Measurements from ENCODE around the gene BET1.
"Not testable (repeated sequence)": the region's sequence is repeated elsewhere in the genome, so short reads cannot be mapped to it uniquely, and the experiment has no call there.

Gene BET1, protein sequence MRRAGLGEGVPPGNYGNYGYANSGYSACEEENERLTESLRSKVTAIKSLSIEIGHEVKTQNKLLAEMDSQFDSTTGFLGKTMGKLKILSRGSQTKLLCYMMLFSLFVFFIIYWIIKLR

DNA sequence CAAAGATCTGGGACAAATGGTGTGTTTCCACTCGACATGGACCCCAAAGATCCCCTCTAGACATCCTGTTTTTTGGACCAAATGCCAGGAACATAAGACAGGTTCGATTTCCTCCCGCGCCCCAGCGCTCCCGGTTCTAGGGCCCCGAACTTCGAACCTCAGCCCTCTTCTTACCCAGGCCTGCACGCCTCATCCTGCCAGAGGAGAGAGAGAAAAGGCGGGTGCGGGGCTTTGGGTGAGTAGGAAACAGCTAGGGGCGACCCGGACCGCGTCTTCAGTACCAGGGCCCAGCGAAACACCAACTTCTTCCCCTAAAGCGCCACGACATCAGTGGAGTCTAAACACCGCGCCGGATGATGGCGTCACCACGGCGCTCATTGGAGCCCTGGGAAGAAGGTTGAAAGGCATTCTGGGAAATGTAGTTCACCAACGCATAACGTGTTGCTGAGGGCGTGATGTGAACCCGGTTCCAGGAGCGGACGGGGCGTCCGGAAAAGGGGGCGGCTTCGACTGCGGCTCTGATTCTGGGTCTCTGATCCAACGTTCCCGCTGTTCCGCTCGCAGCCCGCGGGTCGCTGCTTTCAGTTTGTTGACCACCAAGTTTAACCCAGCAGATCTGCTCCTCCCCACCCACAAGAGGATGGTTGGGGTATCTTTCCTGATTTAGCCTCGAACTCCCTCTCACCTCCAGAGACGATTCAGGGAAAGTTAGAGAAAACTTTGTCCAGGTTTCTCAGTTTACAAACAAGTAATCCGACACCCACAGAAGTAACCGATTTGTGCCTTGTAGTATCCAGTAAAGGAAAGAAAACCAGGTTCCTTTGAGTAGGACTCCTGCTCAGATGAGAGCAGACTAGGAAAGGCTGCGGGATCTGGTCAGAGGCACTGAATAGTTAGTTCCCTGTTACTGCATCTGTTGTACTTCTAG lies at the start of gene BET1:
BET1 (minus strand) TSS at position 332 of the 928 bp plus-strand sequence; CDS start at position 193, 139 bp downstream.
- DNase-seq, result peak; percentile 97

DNA sequence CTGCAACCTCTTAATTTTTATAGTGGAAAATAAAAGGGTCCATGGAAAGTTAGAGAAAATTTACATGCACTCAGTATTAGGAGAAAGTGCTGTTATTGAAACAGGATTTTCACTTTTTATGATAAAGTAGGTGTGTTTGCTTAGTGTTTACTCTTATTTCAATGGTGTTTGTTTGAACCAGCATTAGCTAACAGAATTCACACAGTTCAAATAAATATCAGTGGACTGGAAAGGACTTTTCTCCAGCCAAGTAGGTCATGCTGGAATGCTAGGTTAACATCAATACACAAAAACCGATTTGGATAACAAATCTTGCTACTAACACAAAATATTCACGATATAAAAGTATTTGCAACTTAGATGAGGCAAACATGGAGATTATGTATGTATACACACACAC lies 49.4 kb upstream of the BET1 start:
- DNase-seq, result no peak

DNA sequence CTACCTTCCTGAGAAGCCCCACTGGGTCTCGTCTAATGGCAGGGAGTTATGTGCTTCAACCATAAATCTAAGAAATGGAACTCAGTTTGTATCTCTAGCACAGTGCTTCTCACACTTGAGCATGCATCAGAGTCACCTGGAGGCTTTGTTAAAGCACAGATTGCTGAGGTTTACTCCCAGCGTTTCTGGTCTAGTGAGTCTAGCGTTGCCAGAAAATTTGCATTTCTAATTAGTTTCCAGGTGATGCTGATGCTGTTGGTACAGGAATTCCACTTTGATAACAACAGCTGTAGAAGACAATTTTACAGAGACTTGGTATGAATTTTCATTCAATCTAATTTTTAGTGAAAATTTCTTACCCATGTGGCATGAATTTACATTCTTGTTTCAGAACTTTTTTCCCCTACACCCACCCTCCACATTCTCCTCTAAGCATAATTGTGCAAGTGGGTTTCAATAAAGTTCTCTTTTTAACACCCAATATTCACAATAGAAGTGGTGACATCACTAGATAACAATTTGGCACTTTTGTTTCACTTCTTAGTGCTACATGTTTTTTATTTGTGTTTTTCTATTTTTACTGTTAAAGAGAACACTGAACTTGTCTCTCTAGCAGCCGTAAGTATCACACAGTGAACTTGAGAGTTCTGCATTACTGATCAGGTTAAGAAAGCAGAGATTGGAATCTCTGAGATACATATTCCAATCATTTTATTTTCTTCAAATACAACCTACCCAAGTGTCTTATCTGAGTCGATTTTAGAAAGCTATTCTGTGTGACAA lies 48.4 kb upstream of the BET1 start:
- DNase-seq, result no peak

DNA sequence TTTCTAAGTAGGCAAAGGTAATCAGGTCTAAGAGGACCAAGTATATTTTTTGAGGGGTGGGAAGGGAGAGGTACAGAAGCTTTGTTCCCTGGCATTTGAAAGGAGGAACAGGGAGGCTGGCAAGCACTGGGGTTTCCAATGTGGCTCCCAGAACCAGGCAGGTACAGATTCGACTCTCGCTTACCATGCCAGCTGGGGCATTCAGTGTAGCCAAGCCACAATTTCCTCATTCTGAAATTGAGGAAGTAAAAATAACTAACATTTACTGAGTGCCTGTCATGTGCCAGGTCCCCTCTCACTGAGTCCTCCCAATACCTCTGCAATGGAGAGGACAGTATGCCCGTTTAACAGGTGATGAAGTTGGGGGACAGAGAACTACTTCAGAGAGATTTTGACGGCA lies 45.9 kb upstream of the BET1 start:
- peak; percentile 0 for DNase-seq

DNA sequence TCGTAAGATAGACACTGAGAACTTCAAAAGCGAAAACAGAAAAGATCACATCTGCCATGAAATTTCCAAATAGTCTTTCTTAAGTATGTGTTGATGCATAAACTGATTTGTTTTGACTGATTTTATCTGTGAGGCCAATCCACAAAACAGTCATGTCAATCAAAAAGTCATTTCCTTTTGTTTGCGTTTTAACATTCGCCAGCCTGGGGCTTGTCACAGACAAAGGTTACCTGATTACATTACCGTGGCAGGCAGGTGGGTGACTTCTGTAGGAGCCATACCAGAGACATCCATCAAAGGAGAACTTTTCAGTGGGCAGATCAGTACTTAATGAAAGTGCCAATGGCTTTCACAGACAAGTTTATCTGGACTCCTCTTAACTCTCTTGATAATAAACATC lies 45.5 kb upstream of the BET1 start:
- DNase-seq, result no peak

DNA sequence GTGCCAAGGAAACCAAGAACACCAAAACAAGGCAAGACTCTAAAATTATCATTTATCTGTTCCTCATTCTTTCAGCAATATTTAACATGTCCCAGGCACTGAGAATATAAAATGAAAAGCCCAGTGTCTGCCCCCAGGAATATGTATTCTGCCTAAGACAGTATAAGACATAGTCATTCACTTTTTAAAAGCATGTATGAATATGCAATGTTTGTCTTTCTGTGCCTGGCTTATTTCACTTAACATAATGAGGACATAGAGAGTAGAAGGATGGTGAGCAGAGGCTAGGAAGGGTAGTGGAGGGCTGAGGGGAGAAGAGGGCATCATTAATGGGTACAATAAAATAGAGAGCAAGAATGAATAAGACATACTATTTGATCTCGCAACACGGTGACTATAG lies 44.6 kb upstream of the BET1 start:
- DNase-seq, result no peak

DNA sequence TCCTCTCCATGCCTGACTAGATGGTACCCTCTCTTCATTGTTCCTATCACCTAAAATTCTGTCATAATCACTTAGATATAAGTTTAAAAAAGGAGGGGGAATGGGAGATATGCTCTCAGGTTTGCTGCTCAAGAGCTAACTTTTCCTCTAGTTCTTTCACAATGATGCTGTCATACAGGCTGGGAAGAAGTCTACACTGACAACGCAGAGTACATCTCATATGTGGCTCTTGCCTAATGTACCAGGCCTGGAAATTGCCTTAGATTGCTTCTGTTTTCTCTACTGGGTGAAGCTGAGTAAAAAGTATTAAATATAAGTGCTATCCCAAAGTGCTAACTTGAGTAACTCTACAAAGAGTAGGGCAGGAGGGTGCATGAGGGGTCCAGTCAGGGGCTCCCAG lies 43.8 kb upstream of the BET1 start:
- DNase-seq, result no peak

DNA sequence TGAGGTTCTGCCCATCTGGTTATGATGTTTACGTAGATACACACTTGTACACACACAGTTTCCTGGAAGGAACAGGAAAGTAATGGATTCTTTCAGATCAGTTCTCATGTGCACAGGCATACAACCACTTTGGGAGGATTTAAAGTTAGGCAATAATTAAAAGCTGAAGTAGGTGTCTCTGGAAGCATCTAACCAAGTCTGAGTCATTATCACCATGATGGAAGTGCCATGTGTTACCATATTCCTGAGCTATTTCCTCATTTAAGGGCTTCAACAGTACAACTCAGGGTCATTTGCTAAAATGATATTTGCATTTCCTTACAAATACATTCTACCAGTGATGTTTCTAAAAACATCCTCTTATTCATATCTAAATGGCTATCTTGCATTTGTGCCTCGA lies 41.4 kb upstream of the BET1 start:
- DNase-seq, result no peak

DNA sequence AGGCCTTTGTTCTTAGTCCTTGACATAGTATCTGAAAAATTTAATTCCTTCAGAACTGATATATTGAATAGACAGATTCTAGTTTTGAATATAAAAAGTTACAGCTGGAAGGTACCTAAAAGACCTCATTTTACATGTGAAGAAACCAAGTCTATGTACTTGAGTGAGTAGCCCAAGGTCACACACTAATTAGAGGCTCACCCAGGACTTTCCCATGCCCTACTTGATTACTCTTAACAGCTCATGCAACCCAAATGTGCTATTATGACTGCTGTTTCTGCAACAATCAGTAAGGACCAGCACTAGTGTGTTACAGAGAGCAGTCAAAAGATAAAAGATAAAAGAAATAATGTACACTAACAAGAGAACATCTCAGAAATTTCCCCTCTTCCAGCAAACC lies 40.7 kb upstream of the BET1 start:
- DNase-seq, result no peak

DNA sequence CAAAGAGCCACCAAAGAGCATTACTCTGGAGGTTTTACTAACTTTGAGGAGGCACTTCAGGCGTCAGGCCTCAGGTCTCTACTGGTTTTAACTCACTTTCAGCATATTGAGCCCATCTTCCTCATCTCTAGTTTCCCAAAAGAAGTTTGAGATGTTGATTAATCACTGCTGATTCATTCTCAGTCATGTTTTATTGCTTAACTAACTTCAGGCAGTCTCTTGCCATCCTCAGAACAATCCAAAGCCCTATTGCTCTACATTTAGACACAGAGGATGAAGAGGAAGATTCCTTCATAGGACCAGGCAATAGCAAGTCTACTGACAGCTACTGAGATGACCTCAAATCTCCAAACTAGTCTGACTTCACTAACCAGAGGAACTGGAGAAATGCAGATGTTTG lies 39.1 kb upstream of the BET1 start:
- no peak for DNase-seq

DNA sequence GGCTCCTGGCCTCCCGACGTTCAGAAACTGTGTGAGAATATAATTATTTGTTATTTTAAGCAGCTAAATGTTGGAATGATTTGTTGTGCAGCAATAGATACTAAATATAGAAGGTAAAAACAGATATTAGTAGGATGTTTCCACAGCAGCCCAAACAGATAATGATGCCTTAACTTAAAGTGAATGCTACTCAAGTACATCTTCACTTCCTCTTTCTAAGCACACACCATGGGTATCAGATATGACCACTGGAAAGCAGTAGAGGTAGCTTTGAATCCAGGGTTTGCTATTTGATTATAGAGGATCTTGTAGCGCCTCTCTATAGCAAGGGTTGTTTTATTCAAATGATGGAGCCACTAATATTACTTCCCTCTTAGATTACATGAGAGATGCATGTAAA lies 38.2 kb upstream of the BET1 start:
- no peak for DNase-seq

DNA sequence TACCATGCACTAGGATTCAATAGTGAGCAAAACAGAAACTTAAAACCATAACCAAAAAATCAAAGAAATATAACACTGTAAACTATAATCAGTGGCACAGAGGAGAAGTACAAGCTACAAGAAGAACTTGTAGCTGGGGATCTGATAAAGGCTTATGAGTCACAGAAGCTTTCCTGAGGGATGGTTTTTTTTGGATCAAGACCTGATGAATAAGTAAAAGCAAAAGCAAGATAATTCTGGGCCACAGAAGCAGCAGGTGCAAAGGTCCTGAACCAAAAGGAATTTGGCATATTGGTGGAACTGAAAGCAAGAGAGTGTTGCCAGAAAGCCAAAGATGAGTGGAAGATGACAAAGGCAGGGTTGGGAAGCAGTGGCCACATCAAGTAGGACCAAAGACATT lies 37.4 kb upstream of the BET1 start:
- no peak for DNase-seq

DNA sequence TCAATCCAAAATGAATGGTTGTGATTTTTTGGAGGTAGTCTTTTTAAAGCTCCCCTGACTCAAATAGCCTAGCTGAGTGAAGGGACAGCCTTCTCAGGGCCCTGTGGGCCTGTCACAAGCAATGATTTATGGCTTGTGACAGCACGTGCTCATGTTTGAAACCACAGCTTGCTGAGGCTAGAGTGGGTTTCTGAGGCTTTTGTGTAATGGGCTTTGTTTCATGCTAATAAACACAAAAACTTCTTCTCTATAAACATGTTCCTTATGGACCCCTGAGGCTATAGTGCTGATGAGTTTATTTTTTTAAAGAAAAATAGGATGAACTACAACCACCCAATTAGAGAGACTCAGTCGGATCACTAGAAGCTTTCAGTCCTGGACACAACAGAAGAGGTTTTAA lies 36.1 kb upstream of the BET1 start:
- DNase-seq, result no peak

DNA sequence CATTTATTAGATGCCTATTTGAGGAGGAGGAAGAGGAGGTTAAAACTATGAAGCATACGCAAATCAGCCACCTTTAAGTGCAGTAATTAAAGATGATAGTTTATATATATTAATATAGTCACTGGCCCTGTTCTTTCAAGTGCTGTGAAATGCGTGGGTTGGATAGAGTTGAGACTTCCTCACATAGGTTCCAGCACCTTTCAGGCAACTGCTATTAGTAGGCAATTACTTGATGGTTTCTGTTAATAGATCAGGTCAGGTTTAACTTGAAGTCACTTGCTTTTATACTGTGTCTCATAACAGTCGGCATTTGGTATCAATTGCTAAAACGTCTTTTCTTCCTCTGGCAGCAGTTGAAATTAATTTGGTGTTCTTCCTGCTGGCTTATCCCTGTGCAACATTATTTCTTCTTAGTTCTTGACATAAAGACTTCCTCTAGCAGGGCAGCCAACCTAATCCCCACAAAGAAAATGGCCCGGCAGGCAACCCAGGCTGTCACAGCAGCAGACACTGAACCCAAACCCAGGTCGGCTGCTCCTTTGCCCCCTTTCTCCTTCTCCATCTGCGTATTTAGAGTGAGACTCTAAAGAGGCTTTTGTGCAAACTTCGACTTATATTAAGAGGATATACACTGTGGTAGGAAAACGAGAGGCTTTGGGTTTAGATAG lies 35.3 kb upstream of the BET1 start:
- DNase-seq, result no peak

DNA sequence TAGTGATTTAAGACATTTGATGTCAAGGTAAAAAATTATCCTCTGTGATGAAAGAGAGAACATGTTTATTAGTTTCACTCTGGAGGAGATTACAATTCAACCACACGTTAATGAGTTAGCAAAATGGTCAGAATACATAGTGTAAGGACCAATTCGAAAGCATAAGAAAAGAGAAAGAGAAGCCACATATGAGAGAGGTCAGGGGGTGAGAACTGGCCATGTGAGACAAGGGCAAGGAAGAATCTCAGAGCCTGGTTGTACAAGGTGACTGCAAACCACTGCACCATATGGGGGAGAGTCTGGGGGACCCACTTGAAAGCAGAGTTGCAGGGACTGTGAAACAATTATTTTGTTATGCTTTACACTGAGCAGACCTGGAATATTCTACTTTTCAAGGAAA lies 27.7 kb upstream of the BET1 start:
- no peak for DNase-seq

DNA sequence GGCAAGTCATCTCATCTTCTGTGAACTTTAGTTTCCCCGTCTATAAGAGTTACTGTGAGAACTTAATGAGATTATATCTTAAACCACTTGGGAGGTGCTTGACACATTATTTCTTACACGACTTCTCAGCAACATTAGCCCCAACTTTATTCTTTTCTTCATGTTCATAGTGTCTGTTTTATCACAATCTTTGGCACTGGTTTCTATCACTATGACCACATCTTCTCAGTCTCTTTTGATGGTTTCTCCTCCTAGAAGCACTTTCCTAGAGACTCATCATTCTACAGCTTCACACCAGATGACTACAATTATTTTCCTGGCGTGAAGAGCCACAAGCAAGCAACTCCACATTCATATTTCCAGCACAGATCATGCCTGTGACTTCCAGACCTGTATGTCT lies 26.5 kb upstream of the BET1 start:
- no peak for DNase-seq

DNA sequence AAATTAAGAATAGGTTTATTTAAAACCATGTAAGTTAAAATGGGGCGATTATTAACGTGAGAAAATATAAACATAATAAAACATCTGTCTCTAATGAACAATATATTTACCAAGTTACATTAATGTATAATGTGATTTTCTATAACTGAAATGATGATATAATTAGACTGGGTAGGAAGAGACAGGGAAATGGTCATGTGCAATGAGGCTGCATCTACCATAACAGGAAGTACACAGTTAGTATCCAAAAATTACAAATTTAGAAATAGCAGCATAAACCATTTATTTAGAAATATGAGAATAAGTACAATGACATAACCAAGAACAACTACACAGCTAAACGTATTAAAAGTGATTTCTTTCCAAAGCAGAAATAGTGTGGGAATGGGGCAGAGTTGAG lies 25.8 kb upstream of the BET1 start:
- no peak for DNase-seq

DNA sequence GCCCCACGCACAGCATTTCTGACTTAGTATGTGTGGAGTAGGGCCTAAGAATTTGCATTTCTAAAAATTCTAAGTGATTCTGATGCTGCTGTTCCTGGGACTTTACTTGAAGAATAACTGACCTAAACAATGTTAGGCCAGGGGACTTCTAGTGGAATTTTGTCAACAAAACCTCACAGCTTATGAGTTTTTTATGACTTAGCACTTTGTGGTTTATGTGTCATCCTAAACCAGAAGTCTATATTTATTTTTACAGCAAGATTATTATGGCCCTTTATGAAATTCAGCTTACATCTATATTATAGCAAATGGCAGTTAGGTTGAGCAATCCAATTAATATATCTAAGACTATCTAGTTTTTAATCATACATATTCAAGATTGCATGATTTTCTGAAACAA lies 24.6 kb upstream of the BET1 start:
- no peak for DNase-seq

DNA sequence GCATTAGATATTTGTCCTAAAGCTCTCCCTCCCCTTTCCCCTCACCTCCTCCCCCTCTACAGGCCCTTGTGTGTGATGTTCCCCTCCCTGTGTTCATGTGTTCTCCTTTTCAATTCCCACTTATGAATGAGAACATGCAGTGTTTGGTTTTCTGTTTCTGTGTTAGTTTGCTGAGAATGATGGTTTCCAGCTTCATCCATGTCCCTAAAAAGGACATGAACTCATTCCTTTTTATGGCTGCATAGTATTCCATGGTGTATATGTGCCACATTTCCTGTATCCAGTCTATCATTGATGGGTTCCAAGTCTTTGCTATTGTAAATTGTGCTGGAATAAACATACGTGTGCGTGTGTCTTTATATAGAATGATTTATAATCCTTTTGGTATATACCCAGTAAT lies 22.5 kb upstream of the BET1 start:
- DNase-seq, result not testable (repeated sequence)

DNA sequence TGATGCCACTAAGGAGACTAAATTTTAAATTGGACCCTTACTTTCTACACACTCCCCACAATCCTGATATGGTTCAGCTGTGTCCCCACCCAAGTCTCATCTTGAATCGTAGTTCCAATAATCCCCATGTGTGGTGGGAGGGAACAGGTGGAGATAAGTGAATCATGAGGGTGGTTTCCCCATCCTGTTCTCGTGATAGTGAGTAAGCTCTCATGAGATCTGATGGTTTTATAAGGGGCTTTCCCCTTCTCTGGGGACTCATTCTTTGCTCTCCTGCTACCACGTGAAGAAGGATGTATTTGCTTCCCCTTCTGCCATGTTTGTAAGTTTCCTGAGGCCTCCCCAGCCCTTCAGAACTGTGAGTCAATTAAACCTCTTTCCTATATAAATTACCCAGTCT lies 18.4 kb upstream of the BET1 start:
- DNase-seq, result no peak

DNA sequence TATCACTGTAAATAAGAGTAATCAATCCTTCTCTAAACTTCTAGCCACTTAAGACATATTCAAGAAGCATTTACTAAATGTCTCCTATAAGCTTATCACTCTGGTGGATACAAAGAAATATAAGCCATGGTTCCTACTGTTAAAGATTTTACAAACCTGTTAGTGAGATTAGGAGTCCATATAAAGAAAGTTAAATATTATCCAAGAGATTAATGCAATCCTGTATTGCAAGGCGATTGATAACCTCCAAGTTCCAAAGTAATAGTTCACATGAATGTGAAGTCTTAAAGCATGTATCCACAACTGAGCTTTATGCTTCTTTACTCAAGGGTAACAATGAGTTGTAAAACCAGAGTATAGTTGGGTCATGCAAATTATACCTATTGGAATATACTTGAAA lies 12.6 kb upstream of the BET1 start:
- DNase-seq, result no peak

DNA sequence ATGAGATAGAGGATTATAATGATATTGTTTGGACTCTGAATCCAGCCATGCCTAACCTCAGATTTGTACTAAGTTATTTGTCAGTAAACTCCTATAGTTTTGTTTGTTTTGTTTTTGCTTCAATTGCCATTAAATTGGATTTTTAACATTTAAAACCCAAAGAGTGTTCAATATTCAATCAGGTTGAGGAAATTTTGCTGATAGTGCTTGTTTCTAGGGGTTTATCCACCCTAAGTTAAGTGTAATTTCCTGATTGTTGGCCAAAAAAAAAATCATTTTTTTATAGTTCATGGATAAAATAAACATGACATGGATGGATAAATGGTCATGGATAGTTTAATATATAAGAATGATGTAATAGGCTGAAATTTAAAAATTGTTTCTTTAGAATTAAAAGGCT lies 11.4 kb upstream of the BET1 start:
- DNase-seq, result no peak

DNA sequence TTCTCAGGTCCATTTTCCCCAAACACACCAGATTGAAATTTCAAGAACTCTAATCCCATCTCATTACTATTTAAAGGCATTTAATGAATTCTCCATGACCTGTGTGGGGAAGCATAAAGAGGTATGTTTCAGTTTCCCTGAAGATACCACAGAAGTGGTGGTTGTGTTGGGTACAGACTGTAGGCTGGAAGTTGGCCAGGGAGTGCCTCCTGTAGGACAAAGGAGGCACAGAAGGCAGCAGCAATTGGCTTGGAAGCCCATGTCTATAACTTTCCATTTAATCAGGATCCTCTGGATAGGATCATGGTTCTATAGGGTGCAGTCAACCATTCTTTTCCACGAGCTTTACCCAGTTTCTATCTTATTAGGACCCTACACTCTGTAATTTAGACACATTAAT lies 8.6 kb upstream of the BET1 start:
- DNase-seq, result no peak

Measured in midbrain (tissue), 1 donor.